ENCODE measurements around the gene RPL27A.

- TF ChIP-seq POLR2AphosphoS5 (IDR thresholded peaks at IDR 0.05; ENCODE audit: low read depth, low read length) (no peak), POLR2A (IDR thresholded peaks at IDR 0.05; ENCODE audit: low read depth, low read length) (no peak)
These were observed 16.4 kb downstream of the RPL27A start for GRCh38 chr11:8698917-8699441.
